HG02885 (cell line): ENCODE results near the gene TIGD1.
"Not testable (repeated sequence)": the region's sequence is repeated elsewhere in the genome, so short reads cannot be mapped to it uniquely, and the experiment has no call there.

Experiments used
- ATAC-seq: cut with Tn5 transposase; IDR thresholded peaks from one replicate; pipeline ENCODE4 v1.9.1; 2021; ENCODE audit warnings: mild to moderate bottlenecking; ENCODE audit not compliant: unreplicated experiment, poor library complexity

The TIGD1 gene

DNA sequence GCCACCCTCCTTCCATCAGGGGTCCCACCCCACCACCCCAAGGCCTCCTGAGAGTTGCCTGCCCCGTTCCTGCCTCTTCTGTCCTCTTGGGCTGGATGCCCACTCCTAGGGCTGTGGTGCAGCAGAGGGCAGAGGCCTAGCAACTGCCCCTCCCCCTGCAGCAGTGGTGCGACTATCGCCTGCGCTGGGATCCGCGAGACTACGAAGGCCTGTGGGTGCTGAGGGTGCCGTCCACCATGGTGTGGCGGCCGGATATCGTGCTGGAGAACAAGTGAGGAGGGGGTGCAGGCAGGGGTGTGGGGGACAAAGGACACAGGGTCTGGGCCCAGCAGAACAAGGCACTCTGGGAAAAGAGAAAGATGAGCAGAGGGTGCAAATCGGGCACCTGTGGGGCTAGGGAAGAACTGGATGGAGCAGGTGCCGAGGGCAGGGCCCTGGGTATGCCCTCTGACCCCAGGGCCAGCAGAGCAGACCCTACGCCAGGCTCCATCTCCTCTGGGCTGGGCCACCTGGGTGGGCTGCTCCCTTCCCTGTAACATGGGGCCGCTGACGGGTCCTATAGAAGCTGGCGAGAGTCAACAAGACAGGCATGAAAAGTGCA, 9.8 kb downstream of the TIGD1 start:
- no peak for ATAC-seq

DNA sequence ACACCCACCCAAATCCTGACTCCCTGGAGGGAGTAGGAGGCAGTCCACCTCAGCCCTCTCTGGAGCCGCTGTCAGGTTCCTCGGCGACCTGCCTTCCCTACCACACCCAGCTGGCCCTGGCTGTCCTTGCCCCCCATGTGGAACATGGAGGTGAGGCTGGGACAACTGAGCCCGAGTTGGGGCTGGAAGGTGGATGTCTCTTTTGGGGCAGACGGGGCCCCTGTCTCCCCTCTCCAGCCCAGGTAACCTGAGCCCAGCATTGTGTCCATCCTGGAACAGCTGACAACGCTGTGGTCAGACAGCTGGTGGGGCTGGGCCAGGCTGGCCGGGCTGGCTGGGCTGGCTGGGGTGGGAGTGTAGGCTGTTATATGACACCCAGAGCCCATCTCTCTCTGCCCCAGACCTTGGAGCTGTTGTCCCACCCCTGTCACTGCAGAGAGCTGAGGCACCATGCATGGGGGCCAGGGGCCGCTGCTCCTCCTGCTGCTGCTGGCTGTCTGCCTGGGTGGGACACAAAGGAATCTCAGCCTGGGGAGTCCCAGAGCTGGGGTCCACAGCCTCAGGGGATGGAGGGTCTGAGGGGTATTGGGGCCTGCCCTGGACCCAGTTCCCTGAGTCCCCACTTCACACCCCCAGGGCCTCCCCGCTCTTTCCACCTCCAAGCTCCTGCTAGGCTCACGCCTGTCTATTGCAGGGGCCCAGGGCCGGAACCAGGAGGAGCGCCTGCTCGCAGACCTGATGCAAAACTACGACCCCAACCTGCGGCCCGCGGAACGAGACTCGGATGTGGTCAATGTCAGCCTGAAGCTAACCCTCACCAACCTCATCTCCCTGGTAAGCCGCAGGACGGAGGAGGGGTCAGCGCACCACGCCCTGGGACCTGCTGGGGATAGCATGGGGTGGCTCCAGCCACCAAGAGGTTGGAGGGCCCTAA, 10.8 kb downstream of the TIGD1 start, which contains the start of gene CHRNG:
Gene CHRNG, plus strand, starts transcription at position 395 of the 934 bp plus-strand sequence. Its CDS starts 56 bp downstream, at position 451.
- no peak for ATAC-seq

DNA sequence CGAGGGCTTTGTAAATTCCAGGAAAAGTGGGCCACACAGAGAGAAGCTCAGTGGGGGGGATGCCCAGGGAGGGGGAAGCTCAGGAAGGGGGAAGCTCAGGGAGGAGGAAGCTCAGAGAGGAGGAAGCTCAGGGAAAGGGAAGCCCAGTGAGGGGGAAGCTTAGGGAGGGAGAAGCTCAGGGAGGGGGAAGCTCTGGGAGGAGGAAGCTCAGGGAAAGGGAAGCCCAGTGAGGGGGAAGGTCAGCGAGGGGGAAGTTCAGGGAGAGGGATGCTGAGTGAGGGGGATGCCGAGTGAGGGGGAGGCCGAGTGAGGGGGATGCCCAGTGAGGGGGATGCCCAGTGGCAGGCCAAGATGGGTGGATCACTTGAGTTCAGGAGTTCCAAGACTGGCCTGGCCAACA, 11.7 kb downstream of the TIGD1 start:
- no peak for ATAC-seq

DNA sequence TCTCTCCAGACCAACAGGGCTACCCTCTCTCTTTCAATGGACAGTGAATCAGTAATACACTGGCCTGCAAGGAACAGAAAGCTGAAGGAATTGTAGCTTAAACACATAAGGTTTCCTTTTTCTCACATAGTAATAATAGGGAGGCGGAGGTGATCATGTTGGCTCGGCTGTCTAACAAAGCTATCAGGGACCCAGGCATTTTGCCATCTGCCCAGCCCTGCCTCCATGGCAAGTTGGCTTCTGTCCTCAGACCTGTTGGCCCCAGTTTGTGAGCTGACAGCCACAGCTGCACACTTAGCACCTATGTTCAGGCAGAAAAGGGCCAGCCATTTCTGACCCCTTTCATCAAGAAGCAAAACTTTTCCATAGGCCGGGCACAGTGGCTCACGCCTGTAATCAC, 12.9 kb downstream of the TIGD1 start:
- ATAC-seq: no peak

DNA sequence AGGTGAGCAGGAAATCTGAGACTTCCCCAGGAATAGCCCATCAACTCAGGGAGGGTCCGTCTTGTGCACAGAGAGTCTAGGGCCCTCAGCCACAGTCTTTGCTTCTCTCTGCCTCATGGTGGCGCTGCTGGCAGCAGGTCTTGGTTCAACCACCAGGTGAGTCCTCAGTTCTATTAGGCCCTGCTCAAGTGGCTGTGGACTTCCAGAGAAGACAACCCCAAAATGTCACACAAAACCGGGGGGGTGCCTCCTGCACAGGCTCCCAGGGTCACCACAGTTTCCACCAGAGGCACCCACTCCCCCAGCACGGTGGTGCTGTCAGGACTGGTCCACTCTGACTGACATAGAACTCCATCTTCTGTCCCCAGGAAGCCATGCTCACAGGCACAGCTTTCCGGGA, 13.3 kb downstream of the TIGD1 start:
- no peak for ATAC-seq

DNA sequence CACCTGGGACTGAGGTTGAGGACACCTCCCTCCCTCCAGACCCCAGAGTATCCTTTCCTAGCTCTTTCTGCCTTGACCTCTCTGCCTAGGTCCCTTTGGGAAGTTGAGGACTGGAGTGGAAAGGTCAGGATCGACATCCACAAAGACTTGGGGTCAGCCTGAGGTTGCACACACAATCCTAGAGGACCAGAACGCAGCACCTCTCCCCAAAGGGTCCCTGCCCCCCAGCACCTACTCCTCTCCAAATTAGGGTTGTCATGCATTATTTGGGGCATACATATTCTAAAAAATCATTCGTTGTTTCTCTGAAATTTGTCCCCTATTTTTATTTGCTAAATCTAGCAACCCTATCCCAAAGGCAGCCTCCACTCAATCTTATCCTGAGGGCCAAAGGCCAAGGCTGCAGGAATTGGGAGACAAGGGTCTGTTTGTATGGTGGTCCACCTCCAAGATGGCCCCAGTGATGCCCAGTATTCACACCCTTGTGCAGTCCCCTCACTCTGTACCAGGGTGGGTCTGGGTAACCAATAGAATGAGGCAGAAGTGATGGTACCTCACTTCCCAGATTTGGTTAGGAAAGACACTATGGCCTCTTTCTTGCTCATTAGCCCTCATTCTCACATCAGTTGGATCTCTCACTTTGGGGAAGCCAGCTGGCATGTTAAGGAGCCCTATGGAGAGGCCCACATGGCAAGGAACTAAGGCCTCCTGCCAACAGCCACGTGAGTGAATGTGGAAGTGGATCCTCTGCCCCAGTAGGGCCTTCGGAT, 14.4 kb downstream of the TIGD1 start:
- ATAC-seq: no peak

DNA sequence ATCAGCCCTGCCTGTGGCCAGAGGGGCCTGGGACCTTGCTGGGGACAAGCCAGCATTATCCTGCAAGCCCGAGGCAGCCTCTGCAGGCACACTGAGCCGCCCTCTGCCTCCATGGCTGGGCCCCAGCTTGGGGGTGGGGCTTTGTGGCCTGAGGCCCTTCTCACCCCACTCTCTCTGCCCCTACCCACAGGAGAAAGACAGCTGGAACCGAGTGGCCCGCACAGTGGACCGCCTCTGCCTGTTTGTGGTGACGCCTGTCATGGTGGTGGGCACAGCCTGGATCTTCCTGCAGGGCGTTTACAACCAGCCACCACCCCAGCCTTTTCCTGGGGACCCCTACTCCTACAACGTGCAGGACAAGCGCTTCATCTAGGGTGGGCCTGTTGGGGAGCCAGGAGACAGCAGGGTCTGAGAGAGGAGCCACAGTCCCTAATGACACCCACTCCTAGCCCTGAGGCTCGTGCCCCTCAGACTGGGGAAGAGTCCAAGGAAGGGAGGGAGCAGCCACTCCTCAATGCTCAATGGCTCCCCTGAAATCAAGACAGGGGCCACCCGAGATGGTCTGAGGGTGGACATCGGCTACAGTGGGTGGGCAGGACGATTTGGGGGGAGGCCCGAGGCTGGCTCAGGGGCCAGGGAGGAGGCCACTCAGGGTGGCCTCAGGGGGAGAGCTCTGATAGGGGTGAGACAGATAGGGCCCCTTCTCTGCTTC, 15.3 kb downstream of the TIGD1 start:
- ATAC-seq: no peak

DNA sequence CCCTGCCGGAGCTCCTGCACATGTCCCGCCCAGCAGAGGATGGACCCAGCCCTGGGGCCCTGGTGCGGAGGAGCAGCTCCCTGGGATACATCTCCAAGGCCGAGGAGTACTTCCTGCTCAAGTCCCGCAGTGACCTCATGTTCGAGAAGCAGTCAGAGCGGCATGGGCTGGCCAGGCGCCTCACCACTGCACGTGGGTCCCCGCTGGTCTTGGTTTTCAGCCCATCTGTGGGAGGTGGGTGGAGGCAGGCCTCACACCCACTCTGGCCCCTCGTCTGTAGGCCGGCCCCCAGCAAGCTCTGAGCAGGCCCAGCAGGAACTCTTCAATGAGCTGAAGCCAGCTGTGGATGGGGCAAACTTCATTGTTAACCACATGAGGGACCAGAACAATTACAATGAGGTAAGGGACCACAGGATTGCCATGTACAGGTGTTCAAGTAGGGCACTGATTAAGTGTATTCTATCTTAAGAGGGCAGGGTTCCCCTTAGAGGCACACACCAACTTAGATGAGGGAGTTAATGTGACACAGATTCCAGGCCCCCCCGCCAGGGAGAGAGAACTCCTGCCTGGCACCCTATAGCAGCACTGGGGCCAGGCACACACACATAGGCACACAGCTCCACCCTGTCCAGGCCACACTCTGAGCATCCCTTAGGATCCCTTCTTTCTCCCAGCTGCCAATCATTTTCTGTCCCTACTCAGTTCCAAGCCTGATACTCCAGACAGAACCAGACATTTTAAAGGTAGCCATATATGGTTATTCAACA, 16.2 kb downstream of the TIGD1 start:
- no peak for ATAC-seq

DNA sequence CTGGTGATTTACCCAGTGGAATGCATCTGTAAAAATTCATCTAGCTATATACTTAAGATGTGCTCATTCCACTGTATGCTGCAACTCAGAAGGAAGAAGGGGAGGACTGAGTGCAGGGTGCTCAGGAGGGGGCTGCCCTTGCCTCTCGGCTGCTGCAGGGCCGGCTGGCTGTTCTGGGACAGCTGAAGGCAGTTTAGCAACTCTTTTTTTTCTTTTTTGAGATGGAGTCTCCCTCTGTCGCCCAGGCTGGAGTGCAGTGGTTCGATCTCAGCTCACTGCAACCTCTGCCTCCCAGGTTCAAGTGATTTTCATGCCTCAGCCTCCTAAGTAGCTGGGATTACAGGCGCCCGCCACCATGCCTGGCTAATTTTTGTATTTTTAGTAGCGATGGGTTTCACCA, 17.5 kb downstream of the TIGD1 start:
- not testable (repeated sequence) for ATAC-seq

DNA sequence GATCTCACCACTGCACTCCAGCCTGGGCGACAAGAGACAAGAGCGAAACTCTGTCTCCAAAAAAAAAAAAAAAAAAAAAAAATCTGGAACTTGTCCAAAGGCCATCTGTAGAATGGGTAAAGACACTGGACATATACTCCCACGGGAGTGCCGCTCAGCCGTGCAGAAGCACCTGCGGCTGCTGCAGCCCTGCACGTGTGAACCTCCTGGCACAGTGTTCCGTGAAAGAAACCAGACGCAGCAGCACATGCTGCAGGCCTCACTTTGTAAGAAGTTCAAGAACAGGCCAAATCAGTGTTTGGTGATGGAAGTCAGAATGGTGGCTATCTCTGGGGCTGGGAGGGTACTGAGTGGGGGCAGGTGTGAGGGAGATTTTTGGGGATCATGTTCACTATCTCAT, 17.9 kb downstream of the TIGD1 start:
- no peak for ATAC-seq

DNA sequence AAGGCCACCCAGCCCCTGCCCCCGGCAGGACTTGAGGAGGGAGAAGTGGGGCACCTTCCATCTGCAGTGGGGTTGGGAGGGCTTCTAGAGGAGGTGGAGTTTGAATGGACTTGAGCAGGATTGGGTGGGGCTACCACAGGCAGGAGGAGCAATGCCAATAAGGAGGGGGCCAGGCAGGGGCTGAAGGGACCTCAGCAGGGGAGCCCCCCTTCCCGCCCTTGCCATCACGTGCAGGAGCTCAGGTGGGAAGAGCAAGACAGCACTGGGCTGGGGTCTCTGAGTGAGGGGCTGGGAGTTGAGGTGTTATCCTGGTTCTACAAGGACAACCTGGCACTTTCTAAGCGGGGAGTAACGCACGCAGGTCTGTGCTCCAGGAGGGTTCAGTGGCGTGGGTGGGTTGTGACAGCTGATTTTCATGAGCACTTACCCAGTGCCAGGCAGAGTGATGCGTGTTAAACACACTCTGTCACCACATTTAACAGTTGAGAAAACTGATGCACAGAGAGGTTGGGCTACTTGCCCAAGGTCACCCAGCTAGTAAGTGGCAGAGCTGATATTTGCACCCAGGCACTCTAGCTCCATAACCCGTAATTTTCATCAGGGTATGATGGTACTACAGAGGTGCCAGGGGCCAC, 19.6 kb downstream of the TIGD1 start:
- no peak for ATAC-seq

DNA sequence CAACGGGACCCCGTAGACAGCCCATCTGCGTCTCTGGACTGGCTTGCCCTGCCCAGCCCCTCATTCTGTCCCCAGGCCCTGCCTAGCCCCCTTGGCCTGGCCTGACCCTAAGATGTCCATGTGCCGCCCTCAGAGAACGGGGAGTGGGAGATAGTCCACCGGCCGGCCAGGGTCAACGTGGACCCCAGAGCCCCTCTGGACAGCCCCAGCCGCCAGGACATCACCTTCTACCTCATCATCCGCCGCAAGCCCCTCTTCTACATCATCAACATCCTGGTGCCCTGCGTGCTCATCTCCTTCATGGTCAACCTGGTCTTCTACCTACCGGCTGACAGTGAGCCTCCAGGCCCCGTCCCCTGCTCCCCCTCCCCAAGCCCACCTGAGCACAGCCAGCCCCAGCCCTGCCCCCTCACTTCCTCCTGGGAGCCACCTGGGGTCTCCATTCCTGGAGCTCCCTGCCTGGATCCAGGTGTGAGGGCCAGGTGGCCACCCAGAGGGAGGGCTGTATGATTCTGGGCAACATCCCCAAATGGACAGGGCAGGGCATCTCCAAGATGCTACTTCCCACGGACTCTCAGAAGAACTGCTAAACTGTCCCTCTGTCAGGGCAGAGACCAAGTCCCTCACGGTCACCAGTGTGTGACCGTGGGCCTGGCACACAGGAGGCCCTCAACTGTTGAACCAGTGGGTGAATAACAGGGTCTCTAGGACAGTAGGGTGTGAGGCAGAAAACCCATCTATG, 20.4 kb downstream of the TIGD1 start:
- ATAC-seq: no peak

DNA sequence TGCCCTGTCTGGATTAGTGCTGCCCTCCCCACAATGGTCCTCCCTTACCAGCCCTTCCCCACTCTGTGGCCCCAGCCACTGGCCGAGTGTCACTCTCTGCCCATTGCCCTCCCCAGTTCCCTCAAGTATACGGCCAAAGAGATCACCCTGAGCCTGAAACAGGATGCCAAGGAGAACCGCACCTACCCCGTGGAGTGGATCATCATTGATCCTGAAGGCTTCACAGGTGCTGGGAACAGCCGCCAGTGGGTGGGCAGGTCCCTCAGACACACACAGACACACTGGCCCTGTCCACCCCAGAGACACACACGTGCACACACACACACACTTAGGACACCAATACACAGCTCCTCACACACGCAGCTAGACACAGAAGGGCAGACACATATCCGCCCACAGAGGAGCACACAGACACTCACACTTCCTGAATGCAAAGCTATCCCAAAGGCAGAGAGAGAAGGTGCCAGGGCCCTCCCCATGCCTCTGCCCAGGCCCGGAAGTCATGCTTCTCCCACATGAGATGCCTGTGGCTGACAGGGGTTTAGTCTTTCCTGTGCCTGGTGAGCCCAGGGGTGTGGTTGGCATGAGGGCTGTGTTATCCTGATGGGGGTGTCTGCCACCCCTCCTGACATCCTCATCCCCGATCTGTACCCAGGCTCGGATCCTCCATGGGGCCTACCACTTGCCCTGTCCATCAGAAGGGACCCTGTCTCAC, 21.5 kb downstream of the TIGD1 start:
- no peak for ATAC-seq

DNA sequence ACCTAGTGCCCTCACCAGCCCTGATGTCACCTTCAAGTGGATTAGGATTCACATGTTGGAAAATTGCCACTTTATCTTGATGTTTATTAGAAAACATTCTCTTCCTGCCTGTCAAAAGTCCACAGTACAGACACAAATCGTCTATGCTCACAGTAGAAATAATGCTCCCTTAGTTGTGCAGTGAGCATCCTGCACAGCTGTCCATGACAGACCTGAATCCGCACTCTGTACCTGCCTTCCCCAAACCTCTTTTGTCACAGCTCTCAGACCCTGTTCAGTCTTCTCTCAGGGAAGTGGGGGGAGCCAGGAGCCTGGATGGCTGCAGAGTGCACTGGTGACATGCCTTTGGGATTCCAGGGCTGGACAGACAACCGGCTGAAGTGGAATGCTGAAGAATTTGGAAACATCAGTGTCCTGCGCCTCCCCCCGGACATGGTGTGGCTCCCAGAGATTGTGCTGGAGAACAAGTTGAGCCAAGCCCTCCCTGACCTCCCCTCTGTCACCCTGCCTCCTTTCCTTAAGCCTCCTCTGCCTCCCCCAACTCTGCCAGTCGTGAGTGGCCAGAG, 22.4 kb downstream of the TIGD1 start:
- no peak for ATAC-seq

DNA sequence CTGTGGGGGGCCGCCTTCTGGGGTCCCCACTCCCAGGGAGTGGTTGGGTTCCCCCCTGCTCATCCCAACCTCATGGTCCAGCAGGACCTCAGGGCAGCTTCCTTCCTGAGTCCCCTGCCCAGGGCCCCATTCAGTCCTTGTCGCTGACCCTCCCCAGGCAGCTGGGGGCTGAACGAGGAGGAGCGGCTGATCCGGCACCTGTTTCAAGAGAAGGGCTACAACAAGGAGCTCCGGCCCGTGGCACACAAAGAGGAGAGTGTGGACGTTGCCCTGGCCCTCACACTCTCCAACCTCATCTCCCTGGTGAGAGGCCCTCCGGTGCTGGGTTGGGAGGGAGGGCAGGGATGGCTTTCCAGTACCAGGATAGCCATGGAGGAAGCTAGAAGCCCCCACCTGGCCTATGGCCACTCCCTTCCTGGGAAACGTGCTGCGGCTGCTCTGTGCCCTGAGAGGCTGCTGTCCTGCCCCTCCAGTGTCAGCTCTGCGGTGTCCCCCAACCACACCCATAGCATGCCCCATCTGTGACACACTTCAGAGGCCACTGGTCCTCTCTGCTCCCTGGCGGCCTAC, 23.9 kb downstream of the TIGD1 start:
- ATAC-seq: no peak

DNA sequence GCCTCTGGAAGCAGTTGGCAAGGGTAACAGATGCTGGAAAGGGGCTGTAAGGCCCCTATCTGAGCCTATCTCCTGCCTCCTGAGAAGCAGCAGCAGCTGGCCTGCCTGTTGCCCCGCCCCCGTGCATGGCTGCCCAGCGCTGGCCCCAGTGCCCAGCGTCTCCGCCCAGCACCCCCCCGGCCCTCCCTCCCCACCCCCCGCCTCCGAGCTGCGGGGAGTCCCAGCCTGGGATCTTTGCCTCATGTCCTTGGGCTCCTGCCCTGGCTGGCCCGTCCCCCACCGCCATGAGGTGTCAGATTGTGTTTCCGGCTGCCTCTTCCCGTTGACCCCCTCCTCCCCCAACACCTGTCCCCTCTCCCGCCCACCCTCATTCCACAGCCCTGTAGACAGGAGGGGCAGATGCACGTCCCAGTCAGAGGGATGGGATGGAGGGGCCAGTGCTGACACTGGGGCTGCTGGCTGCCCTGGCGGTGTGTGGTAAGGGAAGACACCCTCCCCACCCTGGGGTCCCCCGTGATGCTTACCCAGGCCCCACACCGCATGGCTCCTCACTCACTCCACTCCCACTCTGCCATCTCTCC, 24.5 kb downstream of the TIGD1 start, which contains the start of gene CHRND:
Gene CHRND, plus strand, starts transcription at position 370 of the 581 bp plus-strand sequence. Its CDS starts 56 bp downstream, at position 426.
- ATAC-seq: no peak

DNA sequence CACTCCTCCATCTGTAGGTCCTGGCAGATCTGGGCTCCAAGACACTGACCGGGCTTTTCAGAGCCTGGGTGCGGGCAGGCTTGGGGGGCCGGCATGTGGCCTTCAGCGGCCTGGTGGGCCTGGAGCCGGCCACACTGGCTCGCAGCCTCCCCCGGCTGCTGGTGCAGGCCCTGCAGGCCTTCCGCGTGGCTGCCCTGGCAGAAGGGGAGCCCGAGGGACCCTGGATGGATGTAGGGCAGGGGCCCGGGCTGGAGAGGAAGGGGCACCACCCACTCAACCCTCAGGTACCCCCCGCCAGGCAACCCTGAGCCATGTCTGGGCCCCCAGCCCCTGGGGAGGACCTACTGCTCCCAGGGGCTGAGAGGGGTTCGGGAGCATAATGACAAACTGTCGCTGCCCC, 25.2 kb downstream of the TIGD1 start:
- ATAC-seq: no peak
